GM15510 (cell line): ENCODE measurements around the gene CRYAB.

Experiments used
- POLR2A ChIP-seq: IDR thresholded peaks from 3 replicates; pipeline ENCODE4 v1.6.1; 2011; ENCODE audit warnings: borderline replicate concordance; ENCODE audit not compliant: insufficient read length; ENCODE audit errors: extremely low read depth

The CRYAB gene

GRCh38 chr11:111920908-111921307, 9.3 kb upstream of the CRYAB start:
- TF ChIP-seq POLR2A = no peak

- TF ChIP-seq POLR2A = no peak
These were observed 7.1 kb upstream of the CRYAB start, which contains the start of gene C11orf52 for GRCh38 chr11:111918390-111919256. TSS of gene C11orf52 (plus strand) at chr11:111918913. CDS start at chr11:111918973, 60 bp downstream.

DNA sequence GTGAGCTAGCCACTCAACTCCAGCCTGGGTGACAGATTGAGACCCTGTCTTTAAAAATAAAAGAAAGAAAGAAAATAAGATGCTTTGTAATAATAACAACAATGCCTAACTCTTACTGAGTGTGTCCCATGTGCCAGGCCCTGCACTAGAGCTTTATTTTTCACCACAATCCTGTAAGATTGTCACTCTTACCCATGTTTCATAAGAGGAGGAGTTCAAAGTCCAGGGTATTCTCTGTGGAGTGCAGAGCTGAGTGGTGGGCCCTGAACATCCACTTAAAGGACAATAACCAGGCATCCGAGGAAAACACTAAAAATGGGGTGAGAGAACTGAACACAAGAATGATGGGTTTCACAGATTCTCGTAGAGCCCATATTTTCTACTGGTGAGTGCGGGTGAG, 6.2 kb upstream of the CRYAB start:
- no peak for TF ChIP-seq POLR2A

DNA sequence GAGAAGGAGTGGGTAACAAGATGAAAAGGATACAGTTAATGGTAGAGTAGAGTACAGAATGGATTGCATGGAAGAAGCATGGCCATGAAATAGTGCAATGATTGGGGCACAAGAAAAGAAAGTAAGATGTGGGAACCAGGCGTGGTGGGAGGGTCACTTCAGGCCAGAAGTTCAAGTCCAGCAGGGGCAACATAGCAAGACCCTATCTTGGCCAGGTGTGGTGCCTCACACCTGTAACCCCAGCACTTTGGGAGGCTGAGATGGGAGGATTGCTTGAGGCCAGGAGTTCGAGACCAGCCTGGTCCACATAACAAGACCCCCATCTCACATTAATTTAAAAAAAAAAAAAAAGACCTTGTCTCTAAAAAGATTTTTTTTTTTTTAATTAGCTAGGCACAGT, 5.7 kb upstream of the CRYAB start:
- TF ChIP-seq POLR2A = no peak

GRCh38 chr11:111916768-111917167, 5.2 kb upstream of the CRYAB start:
- TF ChIP-seq POLR2A = no peak

DNA sequence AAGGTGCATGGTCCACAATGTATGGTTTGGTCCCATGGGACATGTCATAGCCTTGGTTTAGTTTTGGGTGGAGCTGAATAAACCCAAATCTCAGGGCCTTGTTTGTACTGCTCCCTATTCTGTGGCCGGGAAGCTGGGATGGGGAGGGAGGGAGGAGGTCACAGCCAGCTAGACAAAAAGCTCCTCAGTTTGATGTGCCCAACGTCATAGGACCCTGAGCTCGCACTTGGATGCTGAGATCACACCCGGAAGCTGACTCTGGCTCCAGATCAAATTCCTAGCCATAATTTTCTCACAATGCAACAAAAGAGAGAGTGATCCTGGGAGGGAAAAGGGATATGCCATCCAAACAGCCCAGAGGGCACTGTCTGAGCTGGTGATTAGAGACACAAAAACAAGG, 2.4 kb upstream of the CRYAB start:
- TF ChIP-seq POLR2A = no peak

GRCh38 chr11:111913031-111913861, 1.7 kb upstream of the CRYAB start:
- no peak for TF ChIP-seq POLR2A

DNA sequence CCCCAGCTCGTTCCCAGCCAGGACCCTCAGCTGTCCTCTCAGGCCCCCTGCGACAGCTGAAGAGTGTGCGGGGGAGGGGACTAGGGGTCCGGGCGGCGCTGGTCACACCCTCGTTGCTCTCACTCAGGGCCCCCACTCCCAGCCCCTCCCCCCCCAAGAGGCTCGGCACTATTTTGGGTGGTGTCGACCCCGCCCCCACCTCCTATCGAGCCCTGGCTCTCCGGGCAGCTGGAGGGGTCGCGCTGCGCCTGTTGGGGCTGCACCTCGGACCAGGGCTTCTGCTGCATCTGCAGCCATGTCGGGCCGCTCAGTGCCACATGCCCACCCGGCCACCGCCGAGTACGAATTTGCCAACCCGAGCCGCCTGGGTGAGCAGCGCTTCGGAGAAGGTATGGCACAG, 965 bp upstream of the CRYAB start, which contains the start of gene HSPB2:
Gene HSPB2, plus strand, starts transcription at position 200 of the 400 bp plus-strand sequence. Its CDS starts 96 bp downstream, at position 296.
- TF ChIP-seq POLR2A = no peak

GRCh38 chr11:111910676-111911562, 651 bp downstream of the CRYAB start:
- TF ChIP-seq POLR2A = no peak

DNA sequence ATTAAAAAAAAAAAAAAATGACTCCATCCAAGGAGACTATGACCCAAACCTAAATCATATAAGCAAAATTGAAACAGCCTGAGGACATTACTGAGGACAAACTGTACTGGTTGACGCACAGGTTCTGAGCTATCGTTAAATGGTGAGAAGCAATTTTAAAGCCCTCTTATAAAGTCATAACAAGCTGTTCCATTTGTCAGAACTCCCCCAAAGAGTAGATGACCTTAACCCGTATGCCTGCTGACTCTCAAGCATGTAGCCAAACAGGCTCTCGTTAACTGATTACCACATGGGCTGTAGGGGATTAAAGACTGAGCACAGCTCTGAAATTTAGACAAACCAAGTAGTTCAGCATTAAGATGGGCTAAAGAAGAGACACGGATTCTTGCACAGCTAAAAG, 2.2 kb downstream of the CRYAB start:
- TF ChIP-seq POLR2A = no peak

DNA sequence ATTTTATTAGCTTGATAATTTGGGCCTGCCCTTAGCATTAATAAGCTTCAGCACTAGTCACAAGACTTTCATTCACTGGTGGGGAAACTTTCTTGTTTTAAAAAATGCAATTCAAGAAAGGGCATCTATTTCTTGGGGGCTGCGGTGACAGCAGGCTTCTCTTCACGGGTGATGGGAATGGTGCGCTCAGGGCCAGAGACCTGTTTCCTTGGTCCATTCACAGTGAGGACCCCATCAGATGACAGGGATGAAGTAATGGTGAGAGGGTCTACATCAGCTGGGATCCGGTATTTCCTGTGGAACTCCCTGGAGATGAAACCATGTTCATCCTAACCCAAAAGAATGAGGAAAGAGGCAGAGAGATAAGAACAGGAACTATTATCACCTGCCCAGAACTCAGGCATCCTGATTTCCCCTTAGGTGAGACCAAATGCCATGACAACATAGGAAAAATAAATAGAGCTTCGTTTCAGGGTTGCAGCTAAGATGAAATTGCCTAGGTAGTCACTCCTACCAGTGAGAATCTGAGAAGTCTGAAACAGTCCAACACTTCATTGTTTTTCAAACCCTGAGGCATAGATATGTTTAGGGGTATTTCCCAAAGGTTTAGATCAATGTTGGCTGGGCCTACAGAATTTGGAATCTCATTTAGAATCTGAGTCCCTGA, 2.8 kb downstream of the CRYAB start:
- TF ChIP-seq POLR2A = no peak

DNA sequence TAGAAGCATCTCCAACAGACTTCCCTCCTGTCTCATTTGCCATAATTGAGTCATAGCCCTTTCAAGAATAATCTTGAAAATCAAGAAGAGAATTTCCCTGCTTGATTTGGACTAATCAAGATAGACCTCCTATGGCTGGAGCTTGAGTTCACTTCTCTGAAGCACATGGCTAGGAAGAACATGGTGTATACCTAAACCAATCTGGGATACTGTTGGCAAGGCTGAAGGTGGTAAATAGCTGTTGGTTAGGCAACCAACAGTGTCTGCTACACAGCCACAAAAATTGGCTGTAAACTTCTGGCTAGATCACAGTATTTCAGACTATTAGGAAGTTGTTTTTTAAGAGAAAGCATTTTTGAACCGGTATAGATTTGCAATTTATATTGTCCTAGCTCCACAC, 4.9 kb downstream of the CRYAB start:
- TF ChIP-seq POLR2A = no peak

DNA sequence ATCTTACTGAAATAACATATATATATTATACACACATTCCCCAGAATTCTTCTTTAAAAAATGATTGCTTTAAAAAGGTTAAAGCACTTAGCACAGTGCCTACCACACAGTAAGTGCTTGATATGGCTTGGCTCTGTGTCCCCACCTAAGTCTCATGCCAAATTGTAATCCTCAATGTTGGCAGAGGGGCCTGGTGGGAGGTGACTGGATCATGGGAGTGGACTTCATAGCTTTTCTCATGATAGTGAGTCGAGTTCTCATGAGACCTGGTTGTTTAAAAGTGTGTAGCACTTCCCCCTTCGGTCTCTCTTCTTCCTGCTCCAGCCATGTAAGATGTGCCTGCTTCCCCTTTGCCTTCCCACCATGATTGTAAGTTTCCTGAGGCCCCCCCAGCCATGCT, 6.2 kb downstream of the CRYAB start:
- no peak for TF ChIP-seq POLR2A

GRCh38 chr11:111886844-111887243, 24.7 kb downstream of the CRYAB start:
- TF ChIP-seq POLR2A = no peak
